HEK293 (cell line): Measurements from ENCODE around the gene GFOD1.

Experiments used
- CTCF ChIA-PET: fragments of 350-600 bp; formaldehyde crosslinking; extraction: SDS; loops from one replicate; lab custom pipeline; 2021; ENCODE audit warnings: antibody characterized with exemption; lab: Yijun Ruan, JAX
- POLR2A ChIA-PET: fragments of 300-600 bp; formaldehyde crosslinking; extraction: SDS; loops from one replicate; lab custom pipeline; 2020; ENCODE audit warnings: antibody characterized with exemption, inconsistent platforms; lab: Yijun Ruan, JAX
- H3K27ac ChIP-seq: fragments of 200-500 bp; sonication (Bioruptor generic); 2 replicates; pipeline ENCODE4 v1.5.1; 2014; ENCODE audit warnings: low read depth, low read length, control low read depth, inconsistent platforms; ENCODE audit errors: extremely low read depth
- H3K36me3 ChIP-seq, 2 experiments: fragments of 200-500 bp in 1 of 2; sonication (Bioruptor generic) in 1 of 2; 1 replicate in 1 of 2; 2 replicates in 1 of 2; pipeline ENCODE4 v1.5.1; 2014 to 2017; ENCODE audit warnings: inconsistent platforms in 2 of 2, low read length in 2 of 2; ENCODE audit not compliant: control insufficient read depth in 2 of 2, insufficient read depth in 1 of 2
- H3K4me1 ChIP-seq: fragments of 200-500 bp; sonication (Bioruptor generic); 2 replicates; pipeline ENCODE4 v1.5.1; 2014; ENCODE audit warnings: mild to moderate bottlenecking, low read length, inconsistent platforms; ENCODE audit not compliant: control insufficient read depth, insufficient read depth
- H3K4me3 ChIP-seq: 2 replicates; pipeline ENCODE4 v1.5.1; 2011; ENCODE audit warnings: low read depth, mild to moderate bottlenecking, control low read depth, low read length, moderate library complexity
- H3K9me3 ChIP-seq: fragments of 200-500 bp; sonication (Bioruptor generic); 2 replicates; pipeline ENCODE4 v1.5.1; 2014; ENCODE audit warnings: low read depth, low read length, inconsistent platforms; ENCODE audit not compliant: control insufficient read depth, insufficient read depth
- GLIS2 ChIP-seq: fragments of 450-650 bp; formaldehyde crosslinking; IDR thresholded peaks from 2 replicates; pipeline ENCODE4 v1.5.1; 2016; ENCODE audit warnings: missing biosample characterization, missing genetic modification characterization
- PRDM2 ChIP-seq: fragments of 450-650 bp; formaldehyde crosslinking; IDR thresholded peaks from 2 replicates; pipeline ENCODE4 v1.5.1; 2016; ENCODE audit warnings: missing biosample characterization, missing genetic modification characterization, borderline replicate concordance
- ZBTB48 ChIP-seq: fragments of 450-650 bp; formaldehyde crosslinking; IDR thresholded peaks from 2 replicates; pipeline ENCODE4 v1.5.1; 2016; ENCODE audit warnings: missing biosample characterization, missing genetic modification characterization
- ZBTB49 ChIP-seq: fragments of 450-650 bp; formaldehyde crosslinking; IDR thresholded peaks from 2 replicates; pipeline ENCODE4 v1.5.1; 2016; ENCODE audit warnings: missing biosample characterization, missing genetic modification characterization, low read depth
- ZNF221 ChIP-seq: fragments of 450-650 bp; formaldehyde crosslinking; IDR thresholded peaks from 2 replicates; pipeline ENCODE4 v1.5.1; 2017; ENCODE audit warnings: missing biosample characterization, missing genetic modification characterization, borderline replicate concordance
- ZNF394 ChIP-seq: fragments of 450-650 bp; formaldehyde crosslinking; IDR thresholded peaks from 2 replicates; pipeline ENCODE4 v1.5.1; 2016; ENCODE audit warnings: missing biosample characterization, missing genetic modification characterization, mild to moderate bottlenecking, moderate library complexity, borderline replicate concordance
- ZNF501 ChIP-seq: fragments of 450-650 bp; formaldehyde crosslinking; IDR thresholded peaks from 2 replicates; pipeline ENCODE4 v1.5.1; 2016; ENCODE audit warnings: missing biosample characterization, missing genetic modification characterization
- ZNF518A ChIP-seq: fragments of 450-650 bp; formaldehyde crosslinking; conservative IDR thresholded peaks from 2 replicates; pipeline ENCODE4 v1.5.1; 2016; ENCODE audit warnings: low read depth, missing biosample characterization, missing genetic modification characterization
- ZNF558 ChIP-seq: fragments of 450-650 bp; formaldehyde crosslinking; IDR thresholded peaks from 2 replicates; pipeline ENCODE4 v1.5.1; 2016; ENCODE audit warnings: missing biosample characterization, missing genetic modification characterization
- ZNF580 ChIP-seq: fragments of 450-650 bp; formaldehyde crosslinking; IDR thresholded peaks from 2 replicates; pipeline ENCODE4 v1.5.1; 2016; ENCODE audit warnings: missing biosample characterization, missing genetic modification characterization
- ZNF623 ChIP-seq: fragments of 450-650 bp; formaldehyde crosslinking; IDR thresholded peaks from 2 replicates; pipeline ENCODE4 v1.5.1; 2016; ENCODE audit warnings: missing biosample characterization, missing genetic modification characterization
- ZNF624 ChIP-seq: fragments of 450-650 bp; formaldehyde crosslinking; IDR thresholded peaks from 2 replicates; pipeline ENCODE4 v1.5.1; 2017; ENCODE audit warnings: missing biosample characterization, missing genetic modification characterization
- ZNF776 ChIP-seq: fragments of 450-650 bp; formaldehyde crosslinking; IDR thresholded peaks from 2 replicates; pipeline ENCODE4 v1.5.0; 2017; ENCODE audit warnings: missing biosample characterization, missing genetic modification characterization, borderline replicate concordance
- ZNF791 ChIP-seq: fragments of 450-650 bp; formaldehyde crosslinking; IDR thresholded peaks from 2 replicates; pipeline ENCODE4 v1.5.1; 2016; ENCODE audit warnings: missing biosample characterization, missing genetic modification characterization
- ZNF830 ChIP-seq: fragments of 450-650 bp; IDR thresholded peaks from 2 replicates; pipeline ENCODE4 v1.5.0; 2018; ENCODE audit warnings: missing biosample characterization, missing genetic modification characterization, low read depth, mild to moderate bottlenecking, moderate library complexity
- ZXDB ChIP-seq: fragments of 450-650 bp; formaldehyde crosslinking; IDR thresholded peaks from 2 replicates; pipeline ENCODE4 v1.5.1; 2016; ENCODE audit warnings: missing biosample characterization, missing genetic modification characterization

Gene GFOD1

GRCh38 chr6:13391537-13391936, 95.9 kb downstream of the GFOD1 start:
- no peak for TF ChIP-seq ZNF501
- TF ChIP-seq ZNF518A (tag by site-specific recombination) = no peak
- no peak for TF ChIP-seq ZXDB (tag by site-specific recombination)
- TF ChIP-seq ZNF394 (tag by site-specific recombination) = no peak
- no peak for TF ChIP-seq ZNF580 (tag by site-specific recombination)
- TF ChIP-seq GLIS2 = no peak
- TF ChIP-seq ZNF623 (tag by site-specific recombination) = no peak
- TF ChIP-seq ZNF624 = no peak
- TF ChIP-seq ZBTB49 (tag by site-specific recombination) = no peak
- TF ChIP-seq ZNF791 (tag by site-specific recombination) = no peak
- no peak for TF ChIP-seq PRDM2 (tag by site-specific recombination)
- TF ChIP-seq ZBTB48 (tag by site-specific recombination) = no peak
- no peak for TF ChIP-seq ZNF830
- no peak for TF ChIP-seq ZNF776 (tag by site-specific recombination)
- TF ChIP-seq ZNF221 = no peak
- TF ChIP-seq ZNF558 = no peak
- Histone ChIP-seq H3K4me1 (peaks cover 12% of the 10 kb centered on the region), H3K36me3 (no peaks in the 10 kb centered on the region), H3K4me3 (no peak overlapping the region), H3K9me3 (no peaks in the 10 kb centered on the region), H3K27ac (no peak overlapping the region)
- ChIA-PET CTCF (interaction anchor here (0.8 kb wide), 1 partner anchor 11 kb away, joined by 3 read pairs; no protein-coding TSS in a partner anchor), POLR2A (interaction anchor here (0.7 to 1.0 kb wide), 2 partner anchors 54 to 105 kb away, joined by 3 to 9 read pairs; no protein-coding TSS in a partner anchor)
